IPS-15b (cell line): Measurements from ENCODE around the gene PHF2.

Experiments
- H3K27me3 ChIP-seq: one replicate; pipeline ENCODE4 v1.6.1; 2013; ENCODE audit warnings: low read length; ENCODE audit not compliant: control insufficient read depth, insufficient read depth
- H3K36me3 ChIP-seq: one replicate; pipeline ENCODE4 v1.6.1; 2013; ENCODE audit warnings: low read length; ENCODE audit not compliant: control insufficient read depth, insufficient read depth
- H3K4me1 ChIP-seq: one replicate; pipeline ENCODE4 v1.6.1; 2013; ENCODE audit warnings: mild to moderate bottlenecking, low read length; ENCODE audit not compliant: control insufficient read depth, insufficient read depth
- H3K4me3 ChIP-seq: one replicate; pipeline ENCODE4 v1.5.1; 2013; ENCODE audit warnings: low read depth, low read length
- H3K9ac ChIP-seq: one replicate; pipeline ENCODE4 v1.6.1; 2013; ENCODE audit warnings: low read depth, mild to moderate bottlenecking, low read length
- H3K9me3 ChIP-seq: one replicate; pipeline ENCODE4 v1.6.1; 2013; ENCODE audit warnings: mild to moderate bottlenecking, low read length; ENCODE audit not compliant: control insufficient read depth, insufficient read depth

Gene PHF2

DNA sequence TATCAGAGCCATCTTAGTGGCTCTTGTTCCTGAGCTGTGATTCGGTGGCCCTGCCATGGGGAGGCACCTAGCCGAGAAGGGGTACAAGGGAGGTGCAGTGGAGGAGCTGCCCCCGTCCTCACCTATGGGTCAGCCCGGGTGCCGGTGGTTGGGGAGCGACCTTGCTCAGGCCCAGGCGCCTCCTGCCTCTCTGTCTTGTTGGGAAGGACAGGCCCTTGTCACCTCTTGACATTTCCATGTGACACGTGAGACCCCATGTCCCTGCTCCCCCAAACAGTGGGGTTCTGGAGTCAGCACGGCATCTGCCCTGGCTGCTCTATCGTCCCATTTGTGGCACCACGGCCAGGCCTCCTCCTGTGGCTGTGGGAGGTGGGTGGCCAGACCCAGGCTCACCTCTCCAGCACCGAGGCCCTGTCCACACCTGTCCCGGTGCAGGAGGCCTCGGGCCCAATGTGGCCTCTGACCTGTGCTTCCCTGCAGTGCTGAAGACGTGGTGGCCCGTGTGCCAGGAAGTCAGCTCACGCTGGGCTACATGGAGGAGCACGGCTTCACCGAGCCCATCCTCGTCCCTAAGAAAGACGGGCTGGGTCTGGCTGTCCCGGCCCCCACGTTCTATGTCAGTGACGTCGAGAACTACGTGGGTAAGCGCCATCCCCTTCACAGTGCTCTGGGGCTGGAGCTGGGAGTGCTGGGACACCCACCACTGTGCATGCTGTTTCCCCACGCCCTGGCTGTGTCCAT is 68.9 kb downstream of the PHF2 start:
- Histone ChIP-seq H3K9ac (no peak overlapping the region), H3K9me3 (no peaks in the 10 kb centered on the region), H3K4me3 (no peak overlapping the region), H3K4me1 (no peaks in the 10 kb centered on the region), H3K27me3 (no peaks in the 10 kb centered on the region), H3K36me3 (peaks cover 17% of the 10 kb centered on the region)

DNA sequence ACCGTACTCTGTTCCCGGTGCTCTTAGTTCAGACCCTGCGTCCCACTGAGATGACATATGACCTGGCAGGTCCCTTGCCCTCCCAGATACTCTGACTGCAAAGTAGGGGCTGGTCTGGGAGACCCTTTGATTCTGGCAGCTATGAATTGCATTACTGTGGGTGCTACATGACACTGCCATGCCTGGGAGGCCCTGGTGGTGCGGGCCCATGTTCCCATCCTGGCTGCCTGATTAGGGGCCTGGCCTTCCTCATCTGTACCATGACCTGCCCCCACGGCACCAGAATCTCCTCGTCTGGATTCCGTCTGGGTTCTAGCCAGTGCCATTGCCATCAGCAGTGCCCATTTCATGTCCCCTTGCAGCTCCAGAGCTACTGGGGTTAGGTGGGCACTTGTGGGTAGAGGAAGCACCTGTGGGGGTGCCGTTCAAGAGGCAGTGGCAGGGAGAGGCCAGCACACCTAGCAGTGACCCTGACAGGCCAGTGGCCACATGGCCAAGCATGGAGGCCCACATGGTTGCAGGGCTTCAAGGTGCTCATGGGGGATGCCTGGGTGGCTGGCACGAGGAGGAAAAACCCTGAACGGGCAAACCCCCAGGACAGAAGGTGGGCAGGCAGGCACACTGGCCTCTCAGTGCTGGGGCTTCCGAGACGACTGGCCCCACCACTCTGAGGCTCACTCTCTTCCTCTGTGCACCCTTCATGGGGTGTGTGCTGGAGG is 69.7 kb downstream of the PHF2 start:
- Histone ChIP-seq H3K9ac (no peak overlapping the region), H3K27me3 (no peaks in the 10 kb centered on the region), H3K4me3 (no peak overlapping the region), H3K4me1 (no peaks in the 10 kb centered on the region), H3K36me3 (peaks cover 20% of the 10 kb centered on the region), H3K9me3 (no peaks in the 10 kb centered on the region)

DNA sequence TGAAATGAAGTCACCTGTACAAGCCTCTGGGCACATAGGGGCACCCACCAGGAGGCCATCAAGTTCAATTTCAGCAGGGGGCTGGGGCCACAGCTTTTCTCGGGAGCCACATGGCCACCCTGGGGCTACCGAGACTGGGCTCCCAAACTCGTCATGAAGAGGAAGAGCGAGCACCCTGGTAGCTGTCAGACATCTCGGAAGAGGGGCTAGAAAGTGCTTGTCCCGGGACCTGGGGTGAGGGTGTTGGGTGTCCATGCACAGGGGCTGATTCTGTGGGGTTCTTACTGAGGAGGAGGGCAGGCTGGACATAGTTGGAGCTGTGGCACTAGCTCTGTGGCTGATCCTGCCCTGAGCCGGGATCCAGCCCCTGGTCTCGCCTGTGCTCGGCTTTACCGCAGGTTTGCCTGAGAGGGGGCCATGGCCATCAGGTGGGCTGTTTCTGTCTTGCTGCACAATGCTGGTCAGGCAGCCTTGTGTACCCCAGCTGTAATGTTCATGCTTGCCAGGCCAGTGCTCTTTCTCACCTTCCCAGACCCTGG is 70.3 kb downstream of the PHF2 start:
- H3K36me3 ChIP-seq = peaks cover 25% of the 10 kb centered on the region
- H3K4me1 ChIP-seq = no peaks in the 10 kb centered on the region
- no peak overlapping the region for H3K4me3 ChIP-seq
- no peak overlapping the region for H3K9ac ChIP-seq
- no peaks in the 10 kb centered on the region for H3K9me3 ChIP-seq
- H3K27me3 ChIP-seq = no peaks in the 10 kb centered on the region

DNA sequence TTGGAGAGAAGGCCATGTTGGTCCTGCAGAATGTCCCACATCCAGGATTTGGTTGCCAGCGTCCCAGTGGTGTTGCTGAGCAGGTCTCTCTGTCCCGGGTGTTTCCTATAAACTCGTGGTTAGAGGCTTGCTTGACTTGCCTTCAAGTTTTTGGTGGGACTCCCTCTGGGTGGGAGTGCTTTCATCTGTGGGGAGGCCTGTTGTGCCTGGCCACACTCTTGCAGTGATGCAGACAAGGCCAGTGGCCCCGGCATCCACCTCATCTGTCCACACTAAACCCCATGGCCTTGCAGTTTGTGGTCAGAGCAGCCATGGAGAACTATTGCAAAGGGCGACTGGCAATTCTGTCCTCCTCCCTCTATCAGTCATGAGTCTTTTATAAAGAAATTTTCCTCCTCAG is 71.8 kb downstream of the PHF2 start:
- Histone ChIP-seq H3K4me3 (no peak overlapping the region), H3K9ac (no peak overlapping the region), H3K9me3 (no peaks in the 10 kb centered on the region), H3K36me3 (peaks cover 29% of the 10 kb centered on the region), H3K4me1 (no peaks in the 10 kb centered on the region), H3K27me3 (no peaks in the 10 kb centered on the region)

DNA sequence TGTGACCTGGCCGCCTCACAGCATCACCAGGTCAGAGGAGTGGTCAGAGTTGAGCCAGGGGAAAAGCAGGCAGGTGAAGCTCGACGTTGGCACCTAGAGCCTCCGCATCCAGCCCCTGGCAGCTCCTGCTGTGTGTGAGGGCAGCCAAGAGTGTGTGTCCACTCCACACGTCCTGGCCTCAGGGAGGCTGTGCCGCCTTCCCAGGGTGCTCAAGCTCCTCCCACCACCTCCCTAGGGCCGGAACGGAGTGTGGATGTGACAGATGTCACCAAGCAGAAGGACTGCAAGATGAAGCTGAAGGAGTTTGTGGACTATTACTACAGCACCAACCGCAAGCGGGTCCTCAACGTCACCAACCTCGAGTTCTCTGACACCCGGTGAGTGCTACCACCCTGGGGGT is 72.5 kb downstream of the PHF2 start:
- Histone ChIP-seq H3K27me3 (no peaks in the 10 kb centered on the region), H3K9ac (no peak overlapping the region), H3K4me3 (no peak overlapping the region), H3K9me3 (no peaks in the 10 kb centered on the region), H3K4me1 (no peaks in the 10 kb centered on the region), H3K36me3 (peaks cover 31% of the 10 kb centered on the region)

DNA sequence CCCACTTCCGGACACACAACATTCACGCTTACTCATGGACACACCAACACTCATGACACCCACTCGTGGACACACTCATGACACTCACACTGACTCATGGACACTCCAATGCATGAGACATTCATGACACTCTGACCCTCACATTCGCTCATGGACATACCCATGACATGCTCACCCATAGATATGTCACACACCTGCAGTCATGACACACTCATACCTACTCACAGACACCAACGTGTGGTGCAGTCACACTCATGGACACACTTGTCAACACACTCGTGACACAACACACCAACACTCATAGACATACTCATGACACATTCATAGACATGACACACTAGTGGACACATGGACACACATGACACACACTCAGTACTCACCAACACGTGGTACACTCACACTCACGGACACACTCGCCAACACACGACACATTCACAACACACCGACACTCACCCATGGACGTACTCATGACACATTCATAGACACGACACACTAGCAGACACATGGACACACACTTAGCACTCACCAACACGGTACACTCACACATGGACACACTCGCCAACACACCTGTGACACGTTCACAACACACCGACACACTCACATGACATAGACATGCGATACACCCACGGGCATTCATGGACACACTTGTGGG is 73.4 kb downstream of the PHF2 start:
- H3K27me3 ChIP-seq = no peaks in the 10 kb centered on the region
- H3K9ac ChIP-seq = no peak overlapping the region
- no peaks in the 10 kb centered on the region for H3K9me3 ChIP-seq
- H3K4me3 ChIP-seq = no peak overlapping the region
- peaks cover 35% of the 10 kb centered on the region for H3K36me3 ChIP-seq
- H3K4me1 ChIP-seq = no peaks in the 10 kb centered on the region

DNA sequence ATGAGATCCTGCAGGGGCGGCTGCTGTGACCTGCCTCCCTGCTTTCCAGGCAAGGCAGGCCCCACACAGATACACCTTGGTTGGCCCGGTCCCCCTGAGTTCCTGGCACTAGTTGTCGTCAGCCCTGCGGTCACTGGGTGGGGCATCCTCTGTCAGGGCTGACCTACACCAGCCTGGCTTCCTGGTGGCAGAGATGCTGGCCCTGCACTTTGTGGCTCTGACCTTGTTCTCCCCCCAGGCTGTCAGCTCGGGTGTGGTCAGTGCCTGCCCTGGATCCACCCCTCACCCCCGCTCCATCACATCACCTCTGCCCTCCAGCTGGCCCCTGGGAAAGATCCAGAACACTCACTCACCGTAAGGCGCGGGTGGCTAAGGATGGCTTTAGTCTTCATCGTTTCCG is 74.1 kb downstream of the PHF2 start:
- H3K4me1 ChIP-seq = no peaks in the 10 kb centered on the region
- no peak overlapping the region for H3K9ac ChIP-seq
- peaks cover 35% of the 10 kb centered on the region for H3K36me3 ChIP-seq
- H3K4me3 ChIP-seq = no peak overlapping the region
- no peaks in the 10 kb centered on the region for H3K27me3 ChIP-seq
- no peaks in the 10 kb centered on the region for H3K9me3 ChIP-seq

DNA sequence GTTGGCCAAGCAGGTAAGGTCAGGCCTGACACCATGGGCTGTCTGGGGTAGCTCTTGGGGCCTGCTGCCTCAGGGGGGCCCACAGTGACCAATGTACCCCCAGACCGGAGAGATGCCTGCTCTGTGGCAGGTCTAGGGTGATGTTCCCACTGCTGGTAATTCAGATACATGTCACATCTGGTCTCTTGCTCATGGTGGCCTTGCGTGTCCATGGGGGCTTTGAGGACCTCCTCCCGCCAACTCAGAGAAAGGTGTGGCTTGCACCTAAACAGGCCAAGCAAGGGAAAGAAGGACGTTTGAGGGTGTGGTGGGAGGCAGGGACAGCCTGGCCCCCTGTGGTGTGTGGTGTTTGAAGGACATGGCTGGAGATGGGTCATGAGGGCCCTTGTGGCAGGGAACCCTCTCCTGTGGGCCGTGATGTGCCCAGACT is 75.2 kb downstream of the PHF2 start:
- Histone ChIP-seq H3K4me3 (no peak overlapping the region), H3K4me1 (no peaks in the 10 kb centered on the region), H3K9me3 (no peaks in the 10 kb centered on the region), H3K36me3 (peaks cover 36% of the 10 kb centered on the region), H3K9ac (no peak overlapping the region), H3K27me3 (no peaks in the 10 kb centered on the region)

DNA sequence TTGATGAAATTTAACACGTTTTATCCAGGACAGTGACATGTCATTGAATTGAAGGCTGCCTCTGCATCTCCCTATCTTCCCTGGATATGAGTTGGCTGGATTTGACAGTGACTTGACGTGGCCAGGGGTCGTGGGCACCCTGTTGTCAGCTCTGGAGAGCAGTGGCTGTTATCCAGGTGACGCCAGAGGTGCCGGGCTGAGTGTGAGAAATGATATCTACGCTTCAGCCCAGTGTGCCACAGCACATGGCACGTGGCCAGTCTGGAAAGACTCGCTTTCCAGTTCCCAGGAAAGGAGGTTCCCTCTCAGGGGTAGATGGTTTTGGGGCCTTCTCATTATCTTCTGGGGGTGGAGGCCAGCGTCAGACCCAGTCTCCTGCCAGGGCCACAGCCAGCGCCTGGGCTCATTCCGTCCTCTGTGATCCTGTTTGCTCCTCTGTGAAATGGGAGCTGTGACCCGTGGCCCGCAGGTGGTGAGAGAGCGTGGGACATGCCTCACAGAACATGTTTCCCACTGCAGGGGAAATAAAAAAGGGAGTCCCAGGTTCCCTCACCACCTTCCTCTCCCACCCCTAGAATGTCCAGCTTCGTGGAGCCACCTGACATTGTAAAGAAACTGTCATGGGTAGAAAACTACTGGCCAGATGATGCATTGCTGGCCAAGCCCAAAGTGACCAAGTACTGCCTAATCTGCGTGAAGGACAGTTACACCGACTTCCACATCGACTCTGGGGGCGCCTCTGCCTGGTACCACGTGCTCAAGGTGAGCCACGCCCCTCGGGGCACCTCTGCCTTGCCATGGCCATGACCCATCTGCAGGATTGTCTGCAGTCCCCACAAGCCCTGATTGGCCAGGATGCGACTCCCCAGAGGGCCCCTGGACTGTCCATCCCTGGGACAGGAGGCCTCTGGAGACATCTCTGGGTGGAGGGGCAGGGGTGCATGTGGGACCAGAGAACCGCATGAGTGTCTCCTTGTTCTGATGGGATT is 76.5 kb downstream of the PHF2 start:
- Histone ChIP-seq H3K36me3 (peaks cover 38% of the 10 kb centered on the region), H3K4me1 (no peaks in the 10 kb centered on the region)

DNA sequence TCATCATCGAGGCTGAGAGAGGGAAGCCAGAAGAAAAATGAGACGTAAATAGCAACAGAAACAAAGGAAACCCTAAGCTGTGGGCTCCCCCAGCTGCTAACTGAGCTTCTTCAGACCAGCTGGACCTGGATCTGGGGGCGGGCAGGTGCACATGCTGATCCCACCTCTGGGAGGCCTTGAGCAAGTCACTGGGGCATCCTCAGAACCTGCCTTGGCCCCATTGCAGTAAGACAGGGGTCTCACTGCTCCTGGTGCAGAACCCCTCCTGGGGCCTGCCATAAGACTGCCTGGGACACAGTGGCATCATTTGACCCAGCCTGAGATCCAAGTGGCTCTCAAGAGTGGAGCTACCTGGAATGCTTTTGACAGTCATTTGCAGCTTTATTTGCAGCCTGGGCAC is 77.4 kb downstream of the PHF2 start:
- no peaks in the 10 kb centered on the region for H3K9me3 ChIP-seq
- peaks cover 35% of the 10 kb centered on the region for H3K36me3 ChIP-seq
- no peak overlapping the region for H3K4me3 ChIP-seq
- H3K9ac ChIP-seq = no peak overlapping the region
- no peaks in the 10 kb centered on the region for H3K27me3 ChIP-seq
- no peaks in the 10 kb centered on the region for H3K4me1 ChIP-seq

More for the DNA sequence above, 76.5 kb downstream of the PHF2 start:
- H3K27me3 ChIP-seq = no peaks in the 10 kb centered on the region
- H3K9ac ChIP-seq = no peak overlapping the region
- no peak overlapping the region for H3K4me3 ChIP-seq
- no peaks in the 10 kb centered on the region for H3K9me3 ChIP-seq
